Neural progenitor cell (in vitro differentiated cells): ENCODE measurements around the gene GDPD5. TPM values are rescaled to one million over a fixed set of nuclear protein-coding genes. Genes with fewer than 3 reads are reported as not detected.

Experiments
- DNase-seq: peaks from one replicate; pipeline ENCODE4 v3.0.0-alpha.2; 2016; ENCODE audit warnings: low spot score
- H2AFZ ChIP-seq: fragments of 200-600 bp; sonication (generic); replicated peaks from 2 replicates; pipeline ENCODE4 v1.6.1; 2016; ENCODE audit warnings: antibody characterized with exemption
- H3F3A ChIP-seq: fragments of 200-600 bp; sonication (generic); 2 replicates; pipeline ENCODE4 v1.6.1; 2016; ENCODE audit warnings: antibody characterized with exemption, low read depth
- H3K27ac ChIP-seq: fragments of 200-600 bp; sonication (generic); 2 replicates; pipeline ENCODE4 v1.5.1; 2016; ENCODE audit warnings: mild to moderate bottlenecking
- H3K27me3 ChIP-seq: fragments of 200-600 bp; sonication (generic); 2 replicates; pipeline ENCODE4 v1.6.1; 2016; ENCODE audit warnings: mild to moderate bottlenecking, moderate library complexity
- H3K36me3 ChIP-seq: fragments of 200-600 bp; sonication (generic); 2 replicates; pipeline ENCODE4 v1.5.1; 2016
- H3K4me1 ChIP-seq: fragments of 200-600 bp; sonication (generic); 2 replicates; pipeline ENCODE4 v1.6.1; 2016; ENCODE audit warnings: mixed run types
- H3K4me2 ChIP-seq: fragments of 200-600 bp; sonication (generic); 2 replicates; pipeline ENCODE4 v1.6.1; 2016
- H3K4me3 ChIP-seq: fragments of 200-600 bp; sonication (generic); 2 replicates; pipeline ENCODE4 v1.5.1; 2016
- H3K79me2 ChIP-seq: fragments of 200-600 bp; sonication (generic); 2 replicates; pipeline ENCODE4 v1.6.1; 2016; ENCODE audit warnings: low read depth
- H3K9ac ChIP-seq: fragments of 200-600 bp; sonication (generic); 2 replicates; pipeline ENCODE4 v1.6.1; 2016
- H3K9me3 ChIP-seq: fragments of 200-600 bp; sonication (generic); 2 replicates; pipeline ENCODE4 v1.5.1; 2016; ENCODE audit warnings: low read depth
- H4K20me1 ChIP-seq: fragments of 200-600 bp; sonication (generic); 2 replicates; pipeline ENCODE4 v1.6.1; 2016; ENCODE audit warnings: low read depth
- H3K27ac Mint-ChIP-seq: 3 replicates; pipeline ENCODE4 v1.8.0; 2021; ENCODE audit warnings: mixed read lengths
- H3K27me3 Mint-ChIP-seq: 2 replicates; pipeline ENCODE4 v1.8.0; 2022; ENCODE audit warnings: low read depth, mild to moderate bottlenecking, inconsistent platforms, moderate library complexity, mixed read lengths; ENCODE audit not compliant: insufficient read depth
- H3K36me3 Mint-ChIP-seq: 3 replicates; pipeline ENCODE4 v1.8.0; 2021; ENCODE audit warnings: mixed read lengths
- H3K4me1 Mint-ChIP-seq: 3 replicates; pipeline ENCODE4 v1.8.0; 2021; ENCODE audit warnings: mixed read lengths
- H3K4me3 Mint-ChIP-seq: 3 replicates; pipeline ENCODE4 v1.8.0; 2021; ENCODE audit warnings: mild to moderate bottlenecking, moderate library complexity, mixed read lengths
- H3K9me3 Mint-ChIP-seq: 3 replicates; pipeline ENCODE4 v1.8.0; 2020; ENCODE audit warnings: mixed read lengths
- EZH2 ChIP-seq: fragments of 200-600 bp; sonication (generic); IDR thresholded peaks from 2 replicates; pipeline ENCODE4 v1.6.1; 2017; ENCODE audit warnings: antibody characterized with exemption, mild to moderate bottlenecking, moderate library complexity
- EZH2phosphoT487 ChIP-seq: fragments of 200-600 bp; sonication (generic); IDR thresholded peaks from 2 replicates; pipeline ENCODE4 v1.6.1; 2017; ENCODE audit warnings: antibody characterized with exemption
- total RNA-seq: library from RNA; depleted of rRNA; stranded (reverse); fragments of >200 nt; gene quantifications from 2 replicates; pipeline ENCODE4 v1.2.3, GENCODE V29; 2015; ENCODE audit warnings: low replicate concordance
- TF ChIP-seq, protein P1 (sequence below): fragments of 200-600 bp; sonication (generic); IDR thresholded peaks from 2 replicates; pipeline ENCODE4 v1.5.1; 2017; ENCODE audit warnings: antibody characterized with exemption, mild to moderate bottlenecking

GDPD5 gene
- total RNA-seq, 1 donor from 2014 or later: 11.3 TPM

DNA sequence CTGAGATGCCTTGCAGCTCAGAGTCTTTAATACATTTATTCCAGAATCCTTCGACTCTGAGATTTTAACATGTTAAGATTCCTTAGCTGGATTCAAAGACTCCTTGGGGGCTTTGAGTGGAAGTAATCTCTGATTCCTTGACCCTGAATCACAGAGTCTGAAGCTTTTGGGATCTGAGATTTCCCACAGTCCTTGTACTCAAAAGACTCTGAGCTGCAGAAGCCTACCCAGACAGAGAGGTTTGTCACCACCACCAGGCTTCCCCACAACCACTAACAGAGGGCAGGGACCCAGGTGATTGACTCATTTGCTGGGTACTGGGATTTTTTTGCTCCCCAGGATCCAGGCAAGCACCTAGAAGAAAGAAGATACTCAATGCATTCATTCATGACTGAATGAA is 34.9 kb upstream of the GDPD5 start:
- H3K4me1 ChIP-seq: peaks cover 53% of the 10 kb centered on the region
- no peak overlapping the region for H3K9ac ChIP-seq

DNA sequence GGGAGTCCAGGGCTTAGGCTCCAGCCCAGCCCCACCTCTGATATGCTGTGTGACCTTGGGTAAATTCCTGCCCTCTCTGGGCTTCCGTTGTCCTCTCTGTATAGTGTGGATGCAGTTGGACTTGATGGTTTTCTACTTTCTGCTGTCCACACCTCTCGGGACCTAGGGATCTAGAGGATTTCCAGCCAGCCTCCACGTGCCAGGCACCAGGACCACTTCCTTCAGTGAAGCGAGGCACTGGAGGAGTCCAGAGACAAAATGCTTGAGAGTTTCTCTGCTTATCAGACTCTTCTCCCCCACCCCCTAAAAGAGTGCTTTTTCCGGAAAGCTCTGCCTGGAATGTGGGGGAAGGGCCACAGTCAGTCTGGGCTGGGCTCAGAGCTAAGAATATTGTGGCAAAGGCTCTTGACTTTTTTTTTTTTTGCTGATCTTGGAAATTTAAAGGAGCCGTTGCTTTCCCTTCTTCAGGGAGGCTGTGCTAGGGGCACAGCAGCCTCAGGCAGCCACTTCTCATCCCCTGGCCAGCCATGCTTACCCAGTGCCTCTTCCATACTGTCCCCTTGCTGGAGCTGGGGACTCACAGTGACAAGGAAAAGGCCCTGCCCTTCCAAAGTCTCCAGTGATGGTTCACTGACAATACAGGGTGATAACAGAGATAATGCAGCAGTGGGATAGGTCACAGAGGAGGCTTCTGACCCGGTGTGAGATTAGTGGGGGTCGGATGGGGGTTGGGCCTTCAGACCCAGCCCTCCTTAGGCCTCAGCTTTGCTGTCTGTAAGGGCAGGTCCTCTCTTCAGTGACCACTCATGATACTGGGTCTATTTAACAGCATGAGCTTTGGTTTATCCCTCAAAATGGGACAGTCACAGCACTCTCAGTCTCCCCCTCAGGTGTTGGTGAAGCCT is 33.5 kb upstream of the GDPD5 start:
- peak overlapping the region; percentile 57 for H3K4me3 Mint-ChIP-seq
- peaks cover 46% of the 10 kb centered on the region for H3K4me1 ChIP-seq

More for the DNA sequence above, 34.9 kb upstream of the GDPD5 start:
- DNase-seq: no peak
- H3K9me3 Mint-ChIP-seq: no peaks in the 10 kb centered on the region
- Histone ChIP-seq H3K36me3 (no peaks in the 10 kb centered on the region), H3K79me2 (peaks cover 36% of the 10 kb centered on the region), H3K9me3 (no peaks in the 10 kb centered on the region), H3F3A (peaks cover 59% of the 10 kb centered on the region), H3K27me3 (no peaks in the 10 kb centered on the region), H2AFZ (no peak overlapping the region), H3K4me3 (no peak overlapping the region), H3K27ac (no peak overlapping the region), H4K20me1 (peaks cover 16% of the 10 kb centered on the region), H3K4me2 (no peak overlapping the region)
- H3K36me3 Mint-ChIP-seq: peaks cover under 1% of the 10 kb centered on the region
- H3K27ac Mint-ChIP-seq: peak overlapping the region; percentile 95
- peaks cover 77% of the 10 kb centered on the region for H3K4me1 Mint-ChIP-seq
- peak overlapping the region; percentile 95 for H3K4me3 Mint-ChIP-seq
- H3K27me3 Mint-ChIP-seq: peaks cover 14% of the 10 kb centered on the region
- TF ChIP-seq, protein P1, sequence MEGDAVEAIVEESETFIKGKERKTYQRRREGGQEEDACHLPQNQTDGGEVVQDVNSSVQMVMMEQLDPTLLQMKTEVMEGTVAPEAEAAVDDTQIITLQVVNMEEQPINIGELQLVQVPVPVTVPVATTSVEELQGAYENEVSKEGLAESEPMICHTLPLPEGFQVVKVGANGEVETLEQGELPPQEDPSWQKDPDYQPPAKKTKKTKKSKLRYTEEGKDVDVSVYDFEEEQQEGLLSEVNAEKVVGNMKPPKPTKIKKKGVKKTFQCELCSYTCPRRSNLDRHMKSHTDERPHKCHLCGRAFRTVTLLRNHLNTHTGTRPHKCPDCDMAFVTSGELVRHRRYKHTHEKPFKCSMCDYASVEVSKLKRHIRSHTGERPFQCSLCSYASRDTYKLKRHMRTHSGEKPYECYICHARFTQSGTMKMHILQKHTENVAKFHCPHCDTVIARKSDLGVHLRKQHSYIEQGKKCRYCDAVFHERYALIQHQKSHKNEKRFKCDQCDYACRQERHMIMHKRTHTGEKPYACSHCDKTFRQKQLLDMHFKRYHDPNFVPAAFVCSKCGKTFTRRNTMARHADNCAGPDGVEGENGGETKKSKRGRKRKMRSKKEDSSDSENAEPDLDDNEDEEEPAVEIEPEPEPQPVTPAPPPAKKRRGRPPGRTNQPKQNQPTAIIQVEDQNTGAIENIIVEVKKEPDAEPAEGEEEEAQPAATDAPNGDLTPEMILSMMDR: no peak
- TF ChIP-seq EZH2phosphoT487 (no peak), EZH2 (no peak)

DNA sequence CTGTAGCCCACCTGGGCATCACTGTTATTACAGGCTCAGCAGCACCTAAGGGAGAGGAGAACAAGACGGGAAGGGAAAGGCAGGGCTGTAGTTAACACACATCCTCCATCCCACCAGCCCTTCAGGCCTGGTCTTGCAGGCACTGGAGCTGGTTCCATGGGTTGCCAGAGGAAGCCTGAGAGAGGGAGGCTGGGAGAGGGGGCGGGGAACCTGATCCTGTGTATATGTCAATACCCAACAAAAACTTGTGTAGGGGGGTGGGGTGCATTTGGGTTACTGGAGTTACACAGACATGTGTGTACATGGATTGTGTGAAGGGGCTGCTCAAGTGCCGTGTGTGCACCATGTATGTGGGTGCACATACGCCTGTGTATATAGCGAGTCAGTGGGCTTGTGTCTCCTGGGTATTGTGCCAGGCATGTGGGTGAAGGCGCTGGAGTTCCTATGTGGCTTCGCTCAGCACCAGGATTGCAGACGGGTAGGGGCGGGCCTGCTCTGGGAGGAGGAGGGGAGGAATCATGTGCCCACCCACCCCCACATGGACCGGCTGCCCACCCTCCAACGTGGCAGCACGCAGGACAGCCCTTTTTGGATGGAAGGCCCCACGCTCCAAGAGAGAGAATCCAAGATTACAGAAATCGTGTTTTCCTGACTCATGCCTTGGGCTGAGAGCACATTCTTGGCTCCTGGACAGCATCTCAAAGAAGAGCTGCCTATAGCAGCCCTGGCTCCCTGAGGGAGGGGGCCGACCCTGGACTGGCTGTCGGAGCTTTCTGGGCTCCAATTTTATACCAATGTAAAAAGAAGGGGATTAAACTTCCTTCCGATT is 32.1 kb upstream of the GDPD5 start:
- no peak for DNase-seq
- Histone ChIP-seq H3K79me2 (peaks cover 8% of the 10 kb centered on the region), H3K36me3 (no peaks in the 10 kb centered on the region), H4K20me1 (no peaks in the 10 kb centered on the region), H3K27ac (no peak overlapping the region), H3K4me2 (no peak overlapping the region), H3K4me3 (no peak overlapping the region), H3K9ac (no peak overlapping the region), H3K4me1 (peaks cover 51% of the 10 kb centered on the region), H3K9me3 (no peaks in the 10 kb centered on the region), H2AFZ (no peak overlapping the region), H3F3A (peaks cover 60% of the 10 kb centered on the region), H3K27me3 (no peaks in the 10 kb centered on the region)
- Mint-ChIP-seq H3K9me3 (no peaks in the 10 kb centered on the region), H3K27ac (peak overlapping the region; percentile 96), H3K36me3 (no peaks in the 10 kb centered on the region), H3K4me3 (no peak overlapping the region), H3K27me3 (peaks cover 13% of the 10 kb centered on the region), H3K4me1 (peaks cover 74% of the 10 kb centered on the region)
- no peak for TF ChIP-seq EZH2
- TF ChIP-seq, protein P1: no peak
- TF ChIP-seq EZH2phosphoT487: no peak

More for the DNA sequence above, 33.5 kb upstream of the GDPD5 start:
- no peaks in the 10 kb centered on the region for H3K9me3 ChIP-seq
- no peak overlapping the region for H3K9ac ChIP-seq
- no peak overlapping the region for H3K4me3 ChIP-seq
- H2AFZ ChIP-seq: peak overlapping the region; percentile 91
- Mint-ChIP-seq H3K9me3 (no peaks in the 10 kb centered on the region), H3K4me1 (peaks cover 75% of the 10 kb centered on the region), H3K36me3 (no peaks in the 10 kb centered on the region), H3K27me3 (peaks cover 14% of the 10 kb centered on the region), H3K27ac (peak overlapping the region; percentile 88)
- H3K79me2 ChIP-seq: peaks cover 22% of the 10 kb centered on the region
- peak overlapping the region; percentile 51 for H3K4me2 ChIP-seq
- peaks cover 59% of the 10 kb centered on the region for H3F3A ChIP-seq
- peaks cover 1% of the 10 kb centered on the region for H4K20me1 ChIP-seq
- no peaks in the 10 kb centered on the region for H3K36me3 ChIP-seq
- DNase-seq: no peak
- H3K27ac ChIP-seq: peak overlapping the region; percentile 68
- H3K27me3 ChIP-seq: no peaks in the 10 kb centered on the region
- TF ChIP-seq EZH2phosphoT487: no peak
- TF ChIP-seq, protein P1: no peak
